ENCODE results near the gene CYP21A2. TPM values are rescaled to one million over a fixed set of nuclear protein-coding genes. Genes with fewer than 3 reads are reported as not detected.

Gene CYP21A2
- total RNA-seq, 1 donor = 0.09 TPM

DNA sequence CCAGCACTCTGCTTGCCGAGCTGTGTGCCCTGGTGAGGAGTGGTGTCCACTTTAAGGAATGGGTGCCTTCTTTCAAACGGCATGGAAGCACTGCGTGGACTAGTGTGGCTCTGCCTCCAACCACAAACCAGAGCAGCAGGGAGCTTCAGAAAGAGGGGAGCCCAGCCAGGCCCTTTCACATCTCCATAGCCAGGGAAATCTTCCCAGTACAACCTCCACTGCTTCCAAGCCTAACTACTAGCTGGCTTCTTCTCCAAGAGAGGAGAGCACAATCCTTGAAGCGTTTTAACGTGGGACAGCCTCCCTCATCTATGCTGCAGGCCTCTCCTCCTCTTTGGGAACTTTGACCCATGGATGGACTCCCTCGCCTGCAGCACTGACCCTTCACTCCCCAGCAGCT, 44.3 kb downstream of the CYP21A2 start:
- TF ChIP-seq, protein P1, sequence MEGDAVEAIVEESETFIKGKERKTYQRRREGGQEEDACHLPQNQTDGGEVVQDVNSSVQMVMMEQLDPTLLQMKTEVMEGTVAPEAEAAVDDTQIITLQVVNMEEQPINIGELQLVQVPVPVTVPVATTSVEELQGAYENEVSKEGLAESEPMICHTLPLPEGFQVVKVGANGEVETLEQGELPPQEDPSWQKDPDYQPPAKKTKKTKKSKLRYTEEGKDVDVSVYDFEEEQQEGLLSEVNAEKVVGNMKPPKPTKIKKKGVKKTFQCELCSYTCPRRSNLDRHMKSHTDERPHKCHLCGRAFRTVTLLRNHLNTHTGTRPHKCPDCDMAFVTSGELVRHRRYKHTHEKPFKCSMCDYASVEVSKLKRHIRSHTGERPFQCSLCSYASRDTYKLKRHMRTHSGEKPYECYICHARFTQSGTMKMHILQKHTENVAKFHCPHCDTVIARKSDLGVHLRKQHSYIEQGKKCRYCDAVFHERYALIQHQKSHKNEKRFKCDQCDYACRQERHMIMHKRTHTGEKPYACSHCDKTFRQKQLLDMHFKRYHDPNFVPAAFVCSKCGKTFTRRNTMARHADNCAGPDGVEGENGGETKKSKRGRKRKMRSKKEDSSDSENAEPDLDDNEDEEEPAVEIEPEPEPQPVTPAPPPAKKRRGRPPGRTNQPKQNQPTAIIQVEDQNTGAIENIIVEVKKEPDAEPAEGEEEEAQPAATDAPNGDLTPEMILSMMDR (IDR thresholded peaks at IDR 0.05; ENCODE audit: insufficient read depth, low read length) = no peak
- peak; percentile 43 for DNase-seq (ENCODE audit: low read depth)
- no peak overlapping the region for H3K4me3 ChIP-seq (ENCODE audit: low read depth, low read length)

DNA sequence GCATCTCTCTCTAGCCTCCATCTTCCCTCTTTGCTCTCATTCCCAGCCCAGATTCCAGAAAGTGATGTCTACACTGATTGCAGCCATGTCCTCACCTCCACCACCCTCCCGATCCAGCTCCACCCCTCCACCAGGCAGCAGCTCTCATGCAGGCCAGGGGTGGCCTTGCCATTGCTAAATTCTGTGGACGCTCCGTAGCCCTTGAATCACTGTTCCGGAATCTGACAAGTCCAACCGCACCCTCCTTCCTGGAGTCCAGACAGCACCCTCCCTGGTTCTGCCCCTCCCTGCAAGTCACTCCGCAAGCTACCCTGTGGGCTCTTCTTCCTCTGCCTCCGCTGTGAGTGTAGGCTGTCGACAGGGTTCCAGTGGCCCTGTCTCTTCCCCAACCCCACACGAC, 44.7 kb downstream of the CYP21A2 start:
- TF ChIP-seq, protein P1 (IDR thresholded peaks at IDR 0.05; ENCODE audit: insufficient read depth, low read length) = no peak
- no peak overlapping the region for H3K4me3 ChIP-seq (ENCODE audit: low read depth, low read length)
- DNase-seq (ENCODE audit: low read depth) = peak; percentile 96

DNA sequence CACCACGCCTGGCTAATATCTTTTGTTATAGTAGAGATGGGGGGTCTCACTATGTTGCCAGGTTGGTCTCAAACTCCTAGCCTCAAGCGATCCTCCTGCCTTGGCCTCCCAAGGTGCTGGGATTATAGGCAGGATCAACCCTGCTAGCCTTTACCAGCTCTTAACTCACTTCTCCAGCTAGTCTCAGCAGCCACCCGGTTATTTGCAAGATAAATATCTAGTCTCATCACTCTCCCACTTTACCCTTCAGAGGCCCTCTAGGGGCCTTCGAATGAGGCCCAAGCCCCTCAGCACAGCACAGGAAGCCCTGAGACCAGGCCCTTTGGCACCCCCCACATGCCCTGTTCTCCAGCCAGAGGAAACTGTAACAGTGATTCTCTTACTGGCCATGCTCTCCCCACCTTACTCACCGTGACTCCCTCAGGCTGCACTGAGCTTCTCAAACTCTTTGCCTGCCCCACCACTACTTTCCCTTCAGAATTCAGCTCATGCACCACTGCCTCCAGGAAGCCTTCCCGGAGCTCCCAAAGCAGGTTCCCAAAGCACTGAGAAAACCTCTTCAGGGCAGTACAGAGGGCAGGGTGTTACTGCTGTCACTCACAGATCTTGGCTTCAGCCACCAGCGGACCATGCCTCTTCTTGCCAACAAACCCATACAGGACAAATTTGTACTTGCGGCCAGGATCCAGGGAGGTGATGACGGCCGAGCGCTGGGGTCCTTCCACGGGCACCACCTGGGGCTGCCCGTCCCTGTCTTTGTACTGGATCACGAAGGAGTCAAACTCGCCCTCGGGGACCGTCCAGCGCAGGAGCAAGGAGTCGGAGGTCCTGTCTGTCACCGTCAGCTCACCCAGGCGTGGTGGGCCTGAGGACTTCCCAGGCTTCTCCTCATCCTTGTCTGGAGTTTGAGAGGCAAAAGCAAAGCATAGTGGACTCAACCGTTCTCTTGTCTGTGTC, 45.9 kb downstream of the CYP21A2 start:
- no peak overlapping the region for H3K4me3 ChIP-seq (ENCODE audit: low read depth, low read length)
- DNase-seq (ENCODE audit: low read depth) = no peak
- TF ChIP-seq, protein P1 (IDR thresholded peaks at IDR 0.05; ENCODE audit: insufficient read depth, low read length) = no peak

DNA sequence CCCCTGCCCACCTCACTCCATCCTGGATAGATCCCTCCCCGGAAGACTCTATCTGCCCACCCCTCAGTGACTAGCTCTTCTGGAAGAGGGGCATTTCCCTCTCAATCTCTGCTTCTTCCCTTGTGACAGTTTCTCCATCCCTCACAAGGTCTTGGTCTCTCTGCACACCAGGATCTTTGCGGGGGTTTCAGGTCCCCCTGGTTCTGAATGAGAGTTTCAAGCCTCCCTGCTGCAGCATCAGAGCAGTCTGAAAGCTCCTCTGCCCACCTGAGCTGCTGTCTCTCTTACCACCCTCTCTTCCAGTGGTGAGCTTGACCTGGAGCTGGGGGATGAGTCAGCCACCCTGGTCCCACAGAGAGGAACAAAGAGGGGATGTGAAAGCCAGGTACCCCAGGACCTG, 46.6 kb downstream of the CYP21A2 start:
- no peak overlapping the region for H3K4me3 ChIP-seq (ENCODE audit: low read depth, low read length)

DNA sequence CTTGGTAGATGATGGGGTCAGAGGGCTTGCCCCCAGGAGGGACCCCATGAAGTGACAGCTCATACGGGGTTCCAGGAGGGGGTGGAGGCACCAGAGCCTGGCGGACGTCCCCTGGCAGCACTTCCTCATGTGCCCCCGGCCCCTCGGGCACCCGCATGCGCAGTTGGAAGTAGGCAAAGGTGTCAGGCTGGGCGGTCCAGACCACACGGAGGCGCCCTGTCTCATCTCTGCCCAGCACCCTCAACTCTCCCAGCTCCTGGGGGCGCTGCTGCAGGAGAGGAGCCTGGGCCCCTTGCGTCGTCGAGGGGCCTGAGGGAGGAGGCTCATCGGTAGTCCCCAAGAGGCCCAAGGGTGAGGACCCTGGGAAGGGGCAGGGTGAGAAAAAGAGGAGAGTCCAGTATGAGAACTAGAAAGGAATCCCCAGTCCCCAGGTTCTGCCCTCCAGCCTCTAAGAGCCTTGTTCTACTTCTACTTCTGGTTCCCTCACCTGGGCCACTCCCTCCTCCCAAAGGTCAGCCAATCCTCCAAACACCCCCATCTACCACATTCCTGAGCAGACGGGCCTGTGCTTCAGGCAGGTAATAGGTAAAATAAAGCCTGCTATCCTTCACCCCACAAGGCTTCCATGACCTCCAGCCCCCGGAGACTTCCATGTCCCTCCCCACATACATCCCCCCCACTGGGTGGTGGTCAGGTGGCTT, 47.7 kb downstream of the CYP21A2 start:
- H3K4me3 ChIP-seq (ENCODE audit: low read depth, low read length) = no peak overlapping the region
- DNase-seq (ENCODE audit: low read depth) = no peak
- TF ChIP-seq, protein P1 (IDR thresholded peaks at IDR 0.05; ENCODE audit: insufficient read depth, low read length) = no peak

More for the DNA sequence above, 46.6 kb downstream of the CYP21A2 start:
- DNase-seq (ENCODE audit: low read depth) = no peak
- TF ChIP-seq, protein P1 (IDR thresholded peaks at IDR 0.05; ENCODE audit: insufficient read depth, low read length) = no peak

DNA sequence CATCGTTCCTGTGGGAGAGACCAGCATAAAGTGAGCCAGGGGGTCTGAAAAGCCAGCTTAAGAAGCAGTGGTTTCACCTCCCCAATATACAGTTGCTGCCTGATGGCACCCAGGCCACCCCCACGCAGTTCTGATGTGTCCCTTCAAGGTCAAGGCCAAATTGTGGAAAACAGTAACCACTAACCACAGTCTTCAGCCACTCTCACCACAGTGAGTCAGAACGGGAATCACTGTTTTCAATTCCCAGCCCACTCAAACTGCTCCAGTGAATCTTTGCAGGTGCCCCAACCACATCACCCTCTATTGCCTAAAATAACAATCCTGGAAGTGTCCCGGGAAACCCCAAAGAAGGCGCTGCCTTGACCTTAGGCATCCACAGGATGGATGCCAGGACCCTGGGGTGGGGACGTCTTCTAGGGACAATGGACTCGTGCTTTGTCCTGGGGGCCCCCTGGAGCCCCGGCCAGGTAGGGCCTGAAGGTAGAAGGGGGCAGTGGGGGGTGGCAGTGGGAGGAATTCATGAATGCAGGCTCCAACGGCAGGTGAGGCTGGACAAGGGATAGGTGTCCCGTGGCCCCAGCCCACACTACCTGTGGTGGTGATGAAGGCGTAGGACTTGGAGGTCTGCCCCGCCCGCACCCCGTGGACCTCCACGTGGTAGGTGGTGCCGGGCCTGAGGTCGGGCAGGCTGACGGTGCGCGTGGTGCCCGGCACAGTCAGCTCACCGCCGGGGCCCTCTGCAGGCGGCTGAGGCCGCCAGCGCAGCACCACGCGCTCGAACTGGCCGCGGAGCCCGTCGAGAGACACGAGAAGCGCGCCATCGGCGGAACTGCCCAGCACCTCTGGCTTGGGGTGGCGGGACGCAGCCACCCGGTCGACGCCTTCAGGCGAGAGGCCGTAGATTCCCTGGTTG, 48.7 kb downstream of the CYP21A2 start:
- TF ChIP-seq, protein P1 (IDR thresholded peaks at IDR 0.05; ENCODE audit: insufficient read depth, low read length) = no peak
- H3K4me3 ChIP-seq (ENCODE audit: low read depth, low read length) = no peak overlapping the region
- DNase-seq (ENCODE audit: low read depth) = peak; percentile 73
